ENCODE data around the gene ZBTB20.

GRCh38 chr3:114716916-114717315 lies 430.2 kb downstream of the ZBTB20 start:
- TF ChIP-seq POLR2AphosphoS5 (IDR thresholded peaks at IDR 0.05) (no peak), CTCF (IDR thresholded peaks at IDR 0.05 in 8 of 11, conservative IDR thresholded peaks at IDR 0.05 in 3 of 11) (no peak)

Measured in spleen (tissue), 7 donors.